Measurements from ENCODE around the gene LAMB1. TPM values are rescaled to one million over a fixed set of nuclear protein-coding genes. Genes with fewer than 3 reads are reported as not detected.

The LAMB1 gene
- total and polyA plus RNA-seq, 2 of the 13 experiments (the other 11 are each of a cell fraction or from before 2014, with no cell fraction given) = 109 to 124 TPM

DNA sequence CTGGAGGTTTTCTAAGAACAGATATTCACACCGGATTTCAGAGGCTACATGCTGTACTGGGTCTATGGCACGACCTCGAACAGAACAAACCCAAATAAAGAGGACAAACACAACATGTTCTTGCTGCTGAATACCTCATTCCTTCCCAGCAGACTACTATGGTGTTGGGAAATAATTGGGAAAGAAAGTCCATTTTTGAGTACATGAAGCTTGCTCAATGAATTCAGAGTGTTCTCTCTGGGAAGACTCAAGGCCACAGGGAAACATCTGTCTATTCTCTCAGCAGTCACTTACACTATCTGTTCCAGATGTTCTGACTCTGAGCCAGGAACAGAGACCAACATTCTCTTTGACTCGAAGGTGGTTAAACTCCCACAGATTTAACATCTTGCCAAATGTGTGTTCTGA lies 30.9 kb downstream of the LAMB1 start (continued):
- TF ChIP-seq, protein P1, sequence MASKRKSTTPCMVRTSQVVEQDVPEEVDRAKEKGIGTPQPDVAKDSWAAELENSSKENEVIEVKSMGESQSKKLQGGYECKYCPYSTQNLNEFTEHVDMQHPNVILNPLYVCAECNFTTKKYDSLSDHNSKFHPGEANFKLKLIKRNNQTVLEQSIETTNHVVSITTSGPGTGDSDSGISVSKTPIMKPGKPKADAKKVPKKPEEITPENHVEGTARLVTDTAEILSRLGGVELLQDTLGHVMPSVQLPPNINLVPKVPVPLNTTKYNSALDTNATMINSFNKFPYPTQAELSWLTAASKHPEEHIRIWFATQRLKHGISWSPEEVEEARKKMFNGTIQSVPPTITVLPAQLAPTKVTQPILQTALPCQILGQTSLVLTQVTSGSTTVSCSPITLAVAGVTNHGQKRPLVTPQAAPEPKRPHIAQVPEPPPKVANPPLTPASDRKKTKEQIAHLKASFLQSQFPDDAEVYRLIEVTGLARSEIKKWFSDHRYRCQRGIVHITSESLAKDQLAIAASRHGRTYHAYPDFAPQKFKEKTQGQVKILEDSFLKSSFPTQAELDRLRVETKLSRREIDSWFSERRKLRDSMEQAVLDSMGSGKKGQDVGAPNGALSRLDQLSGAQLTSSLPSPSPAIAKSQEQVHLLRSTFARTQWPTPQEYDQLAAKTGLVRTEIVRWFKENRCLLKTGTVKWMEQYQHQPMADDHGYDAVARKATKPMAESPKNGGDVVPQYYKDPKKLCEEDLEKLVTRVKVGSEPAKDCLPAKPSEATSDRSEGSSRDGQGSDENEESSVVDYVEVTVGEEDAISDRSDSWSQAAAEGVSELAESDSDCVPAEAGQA (IDR thresholded peaks at IDR 0.05; ENCODE audit: low read depth) = no peak
- TF ChIP-seq, protein P1 (CRISPR knock-in tag; IDR thresholded peaks at IDR 0.05; ENCODE audit: borderline replicate concordance) = no peak
- TF ChIP-seq, protein P2, sequence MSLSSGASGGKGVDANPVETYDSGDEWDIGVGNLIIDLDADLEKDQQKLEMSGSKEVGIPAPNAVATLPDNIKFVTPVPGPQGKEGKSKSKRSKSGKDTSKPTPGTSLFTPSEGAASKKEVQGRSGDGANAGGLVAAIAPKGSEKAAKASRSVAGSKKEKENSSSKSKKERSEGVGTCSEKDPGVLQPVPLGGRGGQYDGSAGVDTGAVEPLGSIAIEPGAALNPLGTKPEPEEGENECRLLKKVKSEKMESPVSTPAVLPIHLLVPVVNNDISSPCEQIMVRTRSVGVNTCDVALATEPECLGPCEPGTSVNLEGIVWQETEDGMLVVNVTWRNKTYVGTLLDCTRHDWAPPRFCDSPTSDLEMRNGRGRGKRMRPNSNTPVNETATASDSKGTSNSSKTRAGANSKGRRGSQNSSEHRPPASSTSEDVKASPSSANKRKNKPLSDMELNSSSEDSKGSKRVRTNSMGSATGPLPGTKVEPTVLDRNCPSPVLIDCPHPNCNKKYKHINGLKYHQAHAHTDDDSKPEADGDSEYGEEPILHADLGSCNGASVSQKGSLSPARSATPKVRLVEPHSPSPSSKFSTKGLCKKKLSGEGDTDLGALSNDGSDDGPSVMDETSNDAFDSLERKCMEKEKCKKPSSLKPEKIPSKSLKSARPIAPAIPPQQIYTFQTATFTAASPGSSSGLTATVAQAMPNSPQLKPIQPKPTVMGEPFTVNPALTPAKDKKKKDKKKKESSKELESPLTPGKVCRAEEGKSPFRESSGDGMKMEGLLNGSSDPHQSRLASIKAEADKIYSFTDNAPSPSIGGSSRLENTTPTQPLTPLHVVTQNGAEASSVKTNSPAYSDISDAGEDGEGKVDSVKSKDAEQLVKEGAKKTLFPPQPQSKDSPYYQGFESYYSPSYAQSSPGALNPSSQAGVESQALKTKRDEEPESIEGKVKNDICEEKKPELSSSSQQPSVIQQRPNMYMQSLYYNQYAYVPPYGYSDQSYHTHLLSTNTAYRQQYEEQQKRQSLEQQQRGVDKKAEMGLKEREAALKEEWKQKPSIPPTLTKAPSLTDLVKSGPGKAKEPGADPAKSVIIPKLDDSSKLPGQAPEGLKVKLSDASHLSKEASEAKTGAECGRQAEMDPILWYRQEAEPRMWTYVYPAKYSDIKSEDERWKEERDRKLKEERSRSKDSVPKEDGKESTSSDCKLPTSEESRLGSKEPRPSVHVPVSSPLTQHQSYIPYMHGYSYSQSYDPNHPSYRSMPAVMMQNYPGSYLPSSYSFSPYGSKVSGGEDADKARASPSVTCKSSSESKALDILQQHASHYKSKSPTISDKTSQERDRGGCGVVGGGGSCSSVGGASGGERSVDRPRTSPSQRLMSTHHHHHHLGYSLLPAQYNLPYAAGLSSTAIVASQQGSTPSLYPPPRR (CRISPR knock-in tag; IDR thresholded peaks at IDR 0.05; ENCODE audit: borderline replicate concordance) = peak; percentile 64; the same call in 1 of the 2 replicates
- TF ChIP-seq, protein P3, sequence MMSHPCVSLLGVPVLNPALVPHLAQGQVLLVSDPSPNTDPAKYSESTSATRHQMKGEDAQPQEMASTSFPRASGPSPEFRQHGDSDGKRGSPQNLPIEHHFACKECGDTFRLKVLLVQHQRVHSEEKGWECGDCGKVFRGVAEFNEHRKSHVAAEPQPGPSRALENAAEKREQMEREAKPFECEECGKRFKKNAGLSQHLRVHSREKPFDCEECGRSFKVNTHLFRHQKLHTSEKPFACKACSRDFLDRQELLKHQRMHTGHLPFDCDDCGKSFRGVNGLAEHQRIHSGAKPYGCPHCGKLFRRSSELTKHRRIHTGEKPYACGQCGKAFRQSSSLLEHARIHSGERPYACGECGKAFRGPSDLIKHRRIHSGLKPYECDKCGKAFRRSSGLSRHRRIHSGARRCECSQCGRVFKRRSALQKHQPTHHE (CRISPR knock-in tag; IDR thresholded peaks at IDR 0.05; ENCODE audit: borderline replicate concordance) = no peak
- TF ChIP-seq SRF (IDR thresholded peaks at IDR 0.05; ENCODE audit: low read depth, low read length) (no peak), GATAD2A (CRISPR knock-in tag; IDR thresholded peaks at IDR 0.05) (peak; percentile 97), ZNF160 (CRISPR knock-in tag; IDR thresholded peaks at IDR 0.05) (no peak), PTBP1 (IDR thresholded peaks at IDR 0.05; ENCODE audit: low read depth, low read length, poor library complexity, severe bottlenecking) (no peak)
- TF ChIP-seq, protein P4, sequence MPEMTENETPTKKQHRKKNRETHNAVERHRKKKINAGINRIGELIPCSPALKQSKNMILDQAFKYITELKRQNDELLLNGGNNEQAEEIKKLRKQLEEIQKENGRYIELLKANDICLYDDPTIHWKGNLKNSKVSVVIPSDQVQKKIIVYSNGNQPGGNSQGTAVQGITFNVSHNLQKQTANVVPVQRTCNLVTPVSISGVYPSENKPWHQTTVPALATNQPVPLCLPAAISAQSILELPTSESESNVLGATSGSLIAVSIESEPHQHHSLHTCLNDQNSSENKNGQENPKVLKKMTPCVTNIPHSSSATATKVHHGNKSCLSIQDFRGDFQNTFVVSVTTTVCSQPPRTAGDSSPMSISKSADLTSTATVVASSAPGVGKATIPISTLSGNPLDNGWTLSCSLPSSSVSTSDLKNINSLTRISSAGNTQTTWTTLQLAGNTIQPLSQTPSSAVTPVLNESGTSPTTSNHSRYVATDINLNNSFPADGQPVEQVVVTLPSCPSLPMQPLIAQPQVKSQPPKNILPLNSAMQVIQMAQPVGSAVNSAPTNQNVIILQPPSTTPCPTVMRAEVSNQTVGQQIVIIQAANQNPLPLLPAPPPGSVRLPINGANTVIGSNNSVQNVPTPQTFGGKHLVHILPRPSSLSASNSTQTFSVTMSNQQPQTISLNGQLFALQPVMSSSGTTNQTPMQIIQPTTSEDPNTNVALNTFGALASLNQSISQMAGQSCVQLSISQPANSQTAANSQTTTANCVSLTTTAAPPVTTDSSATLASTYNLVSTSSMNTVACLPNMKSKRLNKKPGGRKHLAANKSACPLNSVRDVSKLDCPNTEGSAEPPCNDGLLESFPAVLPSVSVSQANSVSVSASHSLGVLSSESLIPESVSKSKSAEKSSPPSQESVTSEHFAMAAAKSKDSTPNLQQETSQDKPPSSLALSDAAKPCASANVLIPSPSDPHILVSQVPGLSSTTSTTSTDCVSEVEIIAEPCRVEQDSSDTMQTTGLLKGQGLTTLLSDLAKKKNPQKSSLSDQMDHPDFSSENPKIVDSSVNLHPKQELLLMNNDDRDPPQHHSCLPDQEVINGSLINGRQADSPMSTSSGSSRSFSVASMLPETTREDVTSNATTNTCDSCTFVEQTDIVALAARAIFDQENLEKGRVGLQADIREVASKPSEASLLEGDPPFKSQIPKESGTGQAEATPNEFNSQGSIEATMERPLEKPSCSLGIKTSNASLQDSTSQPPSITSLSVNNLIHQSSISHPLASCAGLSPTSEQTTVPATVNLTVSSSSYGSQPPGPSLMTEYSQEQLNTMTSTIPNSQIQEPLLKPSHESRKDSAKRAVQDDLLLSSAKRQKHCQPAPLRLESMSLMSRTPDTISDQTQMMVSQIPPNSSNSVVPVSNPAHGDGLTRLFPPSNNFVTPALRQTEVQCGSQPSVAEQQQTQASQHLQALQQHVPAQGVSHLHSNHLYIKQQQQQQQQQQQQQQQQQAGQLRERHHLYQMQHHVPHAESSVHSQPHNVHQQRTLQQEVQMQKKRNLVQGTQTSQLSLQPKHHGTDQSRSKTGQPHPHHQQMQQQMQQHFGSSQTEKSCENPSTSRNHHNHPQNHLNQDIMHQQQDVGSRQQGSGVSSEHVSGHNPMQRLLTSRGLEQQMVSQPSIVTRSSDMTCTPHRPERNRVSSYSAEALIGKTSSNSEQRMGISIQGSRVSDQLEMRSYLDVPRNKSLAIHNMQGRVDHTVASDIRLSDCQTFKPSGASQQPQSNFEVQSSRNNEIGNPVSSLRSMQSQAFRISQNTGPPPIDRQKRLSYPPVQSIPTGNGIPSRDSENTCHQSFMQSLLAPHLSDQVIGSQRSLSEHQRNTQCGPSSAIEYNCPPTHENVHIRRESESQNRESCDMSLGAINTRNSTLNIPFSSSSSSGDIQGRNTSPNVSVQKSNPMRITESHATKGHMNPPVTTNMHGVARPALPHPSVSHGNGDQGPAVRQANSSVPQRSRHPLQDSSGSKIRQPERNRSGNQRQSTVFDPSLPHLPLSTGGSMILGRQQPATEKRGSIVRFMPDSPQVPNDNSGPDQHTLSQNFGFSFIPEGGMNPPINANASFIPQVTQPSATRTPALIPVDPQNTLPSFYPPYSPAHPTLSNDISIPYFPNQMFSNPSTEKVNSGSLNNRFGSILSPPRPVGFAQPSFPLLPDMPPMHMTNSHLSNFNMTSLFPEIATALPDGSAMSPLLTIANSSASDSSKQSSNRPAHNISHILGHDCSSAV (CRISPR knock-in tag; IDR thresholded peaks at IDR 0.05; ENCODE audit: borderline replicate concordance) = no peak

Data from HepG2 (cell line).